ENCODE results near the gene PLXNB3. TPM values are rescaled to one million over a fixed set of nuclear protein-coding genes. Genes with fewer than 3 reads are reported as not detected.
A peak's percentile ranks its signal among the peaks of the same experiment; 100 is the strongest.

PLXNB3 gene
- total RNA-seq, 1 donor: 4.3 TPM

- peak; percentile 91 for DNase-seq (ENCODE audit: insufficient read length, low spot score, missing footprints)
- Histone ChIP-seq H4K20me1 (ENCODE audit: insufficient read depth, low read length) (peaks cover 5% of the 10 kb centered on the region), H3K9me3 (ENCODE audit: low read depth, low read length) (no peaks in the 10 kb centered on the region), H3K79me2 (ENCODE audit: insufficient read depth, low read length) (no peaks in the 10 kb centered on the region), H2AFZ (ENCODE audit: low read length) (no peak overlapping the region), H3K4me3 (ENCODE audit: insufficient read depth, low read length) (no peak overlapping the region), H3K4me2 (ENCODE audit: insufficient read depth, low read length) (no peak overlapping the region), H3K27me3 (ENCODE audit: insufficient read depth, low read length) (no peaks in the 10 kb centered on the region), H3K36me3 (ENCODE audit: insufficient read depth, low read length) (no peaks in the 10 kb centered on the region), H3K4me1 (ENCODE audit: insufficient read depth, low read length) (peaks cover 5% of the 10 kb centered on the region), H3K27ac (ENCODE audit: low read depth, low read length) (no peak overlapping the region)
- no peak for TF ChIP-seq CTCF (IDR thresholded peaks at IDR 0.05; ENCODE audit: extremely low read depth, low read depth, low read length)
These were observed 6.8 kb downstream of the PLXNB3 start for GRCh38 chrX:153770601-153771414.

- Histone ChIP-seq H3K27me3 (ENCODE audit: insufficient read depth, low read length) (no peaks in the 10 kb centered on the region), H3K36me3 (ENCODE audit: insufficient read depth, low read length) (no peaks in the 10 kb centered on the region), H3K4me2 (ENCODE audit: insufficient read depth, low read length) (no peak overlapping the region), H3K9me3 (ENCODE audit: low read depth, low read length) (no peaks in the 10 kb centered on the region), H3K27ac (ENCODE audit: low read depth, low read length) (no peak overlapping the region), H2AFZ (ENCODE audit: low read length) (no peak overlapping the region), H3K4me1 (ENCODE audit: insufficient read depth, low read length) (peaks cover 2% of the 10 kb centered on the region), H4K20me1 (ENCODE audit: insufficient read depth, low read length) (peaks cover 2% of the 10 kb centered on the region), H3K4me3 (ENCODE audit: insufficient read depth, low read length) (no peak overlapping the region), H3K79me2 (ENCODE audit: insufficient read depth, low read length) (no peaks in the 10 kb centered on the region)
- DNase-seq (ENCODE audit: insufficient read length, low spot score, missing footprints): peak; percentile 75
- no peak for TF ChIP-seq CTCF (IDR thresholded peaks at IDR 0.05; ENCODE audit: extremely low read depth, low read depth, low read length)
These were observed 7.6 kb downstream of the PLXNB3 start for GRCh38 chrX:153771415-153772315.

GRCh38 chrX:153772316-153773217 is 8.5 kb downstream of the PLXNB3 start:
- Histone ChIP-seq H3K9me3 (ENCODE audit: low read depth, low read length) (no peaks in the 10 kb centered on the region), H3K4me1 (ENCODE audit: insufficient read depth, low read length) (no peaks in the 10 kb centered on the region), H3K27me3 (ENCODE audit: insufficient read depth, low read length) (no peaks in the 10 kb centered on the region), H3K4me3 (ENCODE audit: insufficient read depth, low read length) (no peak overlapping the region), H3K79me2 (ENCODE audit: insufficient read depth, low read length) (no peaks in the 10 kb centered on the region), H4K20me1 (ENCODE audit: insufficient read depth, low read length) (no peaks in the 10 kb centered on the region), H3K36me3 (ENCODE audit: insufficient read depth, low read length) (no peaks in the 10 kb centered on the region), H3K27ac (ENCODE audit: low read depth, low read length) (no peak overlapping the region), H3K4me2 (ENCODE audit: insufficient read depth, low read length) (no peak overlapping the region), H2AFZ (ENCODE audit: low read length) (no peak overlapping the region)
- DNase-seq (ENCODE audit: insufficient read length, low spot score, missing footprints): peak; percentile 87
- no peak for TF ChIP-seq CTCF (IDR thresholded peaks at IDR 0.05; ENCODE audit: extremely low read depth, low read depth, low read length)
